Stimulated activated naive B cell treated with anti-CD40 and anti-IgM and Interleukin-4, amounts not matched to agents 10 μg/mL and 1 μg/mL and 100 μg/mL, for 72 hours (primary cell): ENCODE measurements around the gene SYNJ2.

Source experiments
- ATAC-seq, 2 donors: fragments of 150-1000 bp; cut with Tn5 transposase; replicated peaks; 2 replicates each; pipeline ENCODE4 v1.10.0; 2021; ENCODE audit warnings: moderate library complexity in 1 of 2
- DNase-seq: peaks from one replicate; pipeline ENCODE4 v3.0.0; 2021
- H3K27ac Mint-ChIP-seq: one replicate; pipeline ENCODE4 v1.8.0; 2022; ENCODE audit warnings: mild to moderate bottlenecking, mixed read lengths
- H3K27me3 Mint-ChIP-seq, 2 donors: one replicate each; pipeline ENCODE4 v1.8.0; 2022; ENCODE audit warnings: mixed read lengths in 2 of 2
- H3K36me3 Mint-ChIP-seq, 2 donors: one replicate each; pipeline ENCODE4 v1.8.0; 2022; ENCODE audit warnings: mixed read lengths in 2 of 2, mild to moderate bottlenecking in 1 of 2
- H3K4me1 Mint-ChIP-seq, 2 donors: one replicate each; pipeline ENCODE4 v1.8.0; 2022; ENCODE audit warnings: mixed read lengths in 2 of 2, mild to moderate bottlenecking in 1 of 2
- H3K4me3 Mint-ChIP-seq, 2 donors: one replicate each; pipeline ENCODE4 v1.8.0; 2022; ENCODE audit warnings: mild to moderate bottlenecking in 2 of 2, mixed read lengths in 2 of 2, moderate library complexity in 1 of 2
- H3K9me3 Mint-ChIP-seq, 2 donors: one replicate each; pipeline ENCODE4 v1.8.0; 2022; ENCODE audit warnings: mixed read lengths in 2 of 2, mild to moderate bottlenecking in 1 of 2

The SYNJ2 gene

DNA sequence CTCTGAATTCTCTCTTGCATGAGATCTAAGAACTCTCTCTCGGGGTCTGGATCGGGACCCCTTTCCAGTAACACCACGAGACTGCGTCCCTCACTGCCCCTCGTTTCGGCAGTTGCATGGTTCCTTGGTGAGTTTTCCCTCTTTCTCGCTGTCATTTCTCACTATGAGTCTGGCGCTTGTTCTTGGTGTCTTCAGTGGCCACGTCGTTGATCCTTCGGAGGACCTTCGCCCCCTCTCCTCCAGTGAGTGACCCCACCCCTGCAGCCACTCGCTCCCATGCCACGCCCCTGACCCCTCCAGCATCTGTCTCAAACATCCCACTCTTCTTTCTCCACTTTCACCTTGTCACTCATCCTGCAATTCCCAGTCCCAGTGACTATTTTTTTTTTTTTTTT, 23.0 kb downstream of the SYNJ2 start:
- H3K4me1 Mint-ChIP-seq, result peaks cover 67 to 79% of the 10 kb centered on the region in 2 donors
- H3K9me3 Mint-ChIP-seq, result peaks cover 4 to 6% of the 10 kb centered on the region in 2 donors
- H3K27ac Mint-ChIP-seq, result peak overlapping the region; percentile 87
- ATAC-seq (no peak), DNase-seq (no peak)
- no peaks in the 10 kb centered on the region for H3K27me3 Mint-ChIP-seq
- H3K4me3 Mint-ChIP-seq, result peak overlapping the region; percentile 40 to 49
- H3K36me3 Mint-ChIP-seq, result peaks cover 44 to 72% of the 10 kb centered on the region in 2 donors

DNA sequence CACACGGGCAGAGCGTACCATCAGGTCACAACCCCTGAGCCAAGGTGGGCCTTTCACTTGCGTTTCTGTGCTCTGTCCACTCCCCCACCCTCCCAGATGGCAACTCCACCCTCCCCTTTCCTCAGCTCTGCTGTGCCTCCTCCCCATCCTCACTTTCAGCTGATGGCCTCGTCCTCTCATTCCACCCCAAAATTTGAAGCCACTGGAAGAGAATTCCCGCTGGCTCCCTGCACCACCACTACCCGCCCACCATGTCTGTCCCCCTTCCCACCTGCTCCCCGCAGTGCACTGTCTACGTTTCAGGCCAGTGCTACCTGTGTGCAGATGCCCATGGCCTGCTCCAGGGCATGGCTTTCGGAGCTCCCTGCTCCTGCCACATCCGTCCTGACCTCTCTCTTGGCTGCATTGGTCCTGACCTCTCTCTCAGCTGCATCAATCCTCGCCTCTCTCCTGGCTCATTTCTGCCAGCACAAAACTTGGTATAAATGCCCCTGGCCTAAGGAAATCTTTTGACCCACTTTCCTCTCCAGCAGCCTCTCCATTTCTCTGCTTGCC, 24.0 kb downstream of the SYNJ2 start:
- Mint-ChIP-seq H3K4me3 (peak overlapping the region in 1 of 2 donors; percentile 25), H3K4me1 (peaks cover 71 to 88% of the 10 kb centered on the region in 2 donors), H3K36me3 (peaks cover 48 to 73% of the 10 kb centered on the region in 2 donors), H3K27ac (peak overlapping the region; percentile 75), H3K27me3 (no peaks in the 10 kb centered on the region), H3K9me3 (peaks cover 5 to 6% of the 10 kb centered on the region in 2 donors)
- no peak for ATAC-seq
- no peak for DNase-seq

DNA sequence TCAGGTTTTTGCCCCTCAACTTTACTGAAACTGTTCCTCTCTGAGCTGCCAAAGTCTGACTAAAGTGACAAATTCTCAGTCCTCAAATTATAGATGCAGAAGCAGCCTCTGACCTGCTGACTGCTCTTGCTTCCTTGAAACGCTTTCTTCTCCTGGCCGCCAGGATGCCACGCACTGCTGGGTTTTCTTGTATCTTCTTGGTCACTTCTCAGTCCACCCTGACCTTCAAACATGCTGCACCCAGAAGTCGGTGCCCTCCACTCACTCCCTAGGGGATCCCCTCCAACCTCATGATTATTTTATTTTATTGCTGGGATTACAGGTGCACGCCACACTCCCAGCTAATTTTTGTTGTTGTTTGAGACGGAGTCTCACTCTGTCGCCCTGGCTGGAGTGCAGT, 24.7 kb downstream of the SYNJ2 start:
- Mint-ChIP-seq H3K4me1 (peaks cover 72 to 90% of the 10 kb centered on the region in 2 donors), H3K36me3 (peaks cover 51 to 74% of the 10 kb centered on the region in 2 donors), H3K27ac (peak overlapping the region; percentile 81), H3K9me3 (peaks cover 5 to 6% of the 10 kb centered on the region in 2 donors), H3K4me3 (peak overlapping the region in 1 of 2 donors; percentile 6), H3K27me3 (no peaks in the 10 kb centered on the region)
- no peak for ATAC-seq
- DNase-seq, result no peak

DNA sequence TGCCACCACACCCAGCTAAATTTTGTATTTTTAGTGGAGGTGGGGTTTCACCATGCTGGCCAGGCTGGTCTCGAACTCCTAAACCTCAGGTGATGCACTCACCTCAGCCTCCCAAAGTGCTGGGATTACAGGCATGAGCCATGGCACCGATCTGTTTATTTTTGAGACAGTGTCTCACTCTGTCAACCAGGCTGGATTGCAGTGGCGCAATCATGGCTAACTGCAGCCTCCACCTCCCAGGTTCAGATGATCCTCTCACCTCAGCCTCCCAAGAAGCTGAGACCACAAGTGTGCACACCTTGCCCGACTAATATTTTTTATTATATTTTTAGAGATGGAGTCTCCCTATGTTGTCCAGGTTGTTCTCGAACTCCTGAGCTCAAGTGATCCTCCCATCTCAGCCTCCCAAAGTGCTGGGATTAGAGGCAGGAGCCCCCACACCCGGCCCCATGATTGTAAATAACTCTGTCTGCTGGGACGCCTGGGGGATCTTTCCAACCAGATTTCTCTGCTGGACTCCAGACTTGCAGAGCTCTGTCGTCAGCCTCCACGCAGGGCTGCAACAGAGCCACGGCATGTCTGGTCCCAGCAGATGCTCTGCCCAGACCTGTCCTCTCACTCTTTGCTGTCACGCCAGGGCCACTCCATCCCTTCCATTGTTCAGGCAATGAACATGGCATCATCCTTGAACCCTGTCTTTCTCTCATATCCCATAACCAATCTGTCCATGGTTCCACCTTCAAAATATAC, 25.3 kb downstream of the SYNJ2 start:
- H3K27me3 Mint-ChIP-seq, result no peaks in the 10 kb centered on the region
- no peak for ATAC-seq
- peaks cover 3 to 5% of the 10 kb centered on the region in 2 donors for H3K9me3 Mint-ChIP-seq
- peak overlapping the region; percentile 53 for H3K27ac Mint-ChIP-seq
- no peak for DNase-seq
- no peak overlapping the region for H3K4me3 Mint-ChIP-seq
- peaks cover 54 to 76% of the 10 kb centered on the region in 2 donors for H3K36me3 Mint-ChIP-seq
- peaks cover 73 to 93% of the 10 kb centered on the region in 2 donors for H3K4me1 Mint-ChIP-seq

DNA sequence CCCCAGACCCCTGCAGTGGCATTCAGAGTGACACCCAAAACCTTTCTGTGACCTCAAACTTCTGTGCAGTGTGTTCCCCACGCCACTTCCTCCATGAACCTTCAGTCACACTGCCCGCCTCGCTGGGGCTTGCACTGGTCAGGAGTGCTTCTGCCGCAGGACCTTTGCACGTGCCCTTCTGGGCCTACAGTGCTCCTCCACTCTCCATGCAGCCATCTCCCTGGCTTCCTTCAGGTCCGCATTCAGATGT, 27.1 kb downstream of the SYNJ2 start:
- H3K36me3 Mint-ChIP-seq, result peaks cover 60 to 79% of the 10 kb centered on the region in 2 donors
- DNase-seq, result no peak
- no peak for ATAC-seq
- peak overlapping the region; percentile 54 to 59 for H3K4me3 Mint-ChIP-seq
- H3K9me3 Mint-ChIP-seq, result peaks cover 0 to 5% of the 10 kb centered on the region in 2 donors
- peaks cover 65 to 93% of the 10 kb centered on the region in 2 donors for H3K4me1 Mint-ChIP-seq
- peak overlapping the region; percentile 66 for H3K27ac Mint-ChIP-seq
- no peaks in the 10 kb centered on the region for H3K27me3 Mint-ChIP-seq

DNA sequence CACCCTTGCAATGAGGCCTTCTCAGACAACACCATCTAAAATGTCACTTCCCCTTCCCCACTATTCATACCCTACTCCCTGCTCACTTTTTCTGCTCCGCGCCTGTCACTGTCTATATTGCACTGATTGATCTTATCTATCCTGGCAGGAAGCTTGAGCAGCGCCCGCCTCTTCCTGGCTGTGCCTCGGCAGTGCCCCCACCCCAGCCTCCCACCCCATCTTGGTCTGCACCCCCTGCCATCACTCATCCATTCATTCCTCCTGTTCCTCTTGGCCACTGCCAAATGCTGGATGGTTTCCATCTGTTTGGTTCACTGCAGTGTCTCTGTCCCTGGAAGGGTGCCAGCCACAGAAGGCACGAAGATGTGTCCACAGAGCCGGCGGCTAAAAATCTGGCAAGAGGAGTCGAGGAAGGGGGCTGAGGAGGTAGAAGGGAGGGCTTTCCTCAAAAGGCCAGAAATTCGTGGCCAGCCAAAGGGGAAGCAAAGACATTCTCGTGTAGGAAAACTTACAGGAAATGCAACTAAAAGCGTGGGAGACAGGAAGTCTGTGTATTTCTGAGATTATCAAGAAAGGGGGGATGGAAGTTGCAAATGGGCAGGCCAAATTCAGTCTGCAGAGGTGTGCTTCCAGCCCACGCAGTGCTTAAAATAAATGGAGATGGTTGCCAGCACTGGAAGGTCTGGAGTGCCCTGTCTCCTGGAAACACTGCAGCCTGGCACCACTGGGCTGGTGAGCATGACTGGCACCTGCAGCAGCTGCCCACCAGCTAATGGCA, 27.6 kb downstream of the SYNJ2 start:
- H3K27ac Mint-ChIP-seq, result peak overlapping the region; percentile 66
- DNase-seq (no peak), ATAC-seq (peak; percentile 63 to 71)
- peaks cover 57 to 78% of the 10 kb centered on the region in 2 donors for H3K36me3 Mint-ChIP-seq
- H3K4me3 Mint-ChIP-seq, result peak overlapping the region; percentile 54 to 59
- no peaks in the 10 kb centered on the region for H3K27me3 Mint-ChIP-seq
- H3K4me1 Mint-ChIP-seq, result peaks cover 65 to 93% of the 10 kb centered on the region in 2 donors
- peaks cover 0 to 5% of the 10 kb centered on the region in 2 donors for H3K9me3 Mint-ChIP-seq

DNA sequence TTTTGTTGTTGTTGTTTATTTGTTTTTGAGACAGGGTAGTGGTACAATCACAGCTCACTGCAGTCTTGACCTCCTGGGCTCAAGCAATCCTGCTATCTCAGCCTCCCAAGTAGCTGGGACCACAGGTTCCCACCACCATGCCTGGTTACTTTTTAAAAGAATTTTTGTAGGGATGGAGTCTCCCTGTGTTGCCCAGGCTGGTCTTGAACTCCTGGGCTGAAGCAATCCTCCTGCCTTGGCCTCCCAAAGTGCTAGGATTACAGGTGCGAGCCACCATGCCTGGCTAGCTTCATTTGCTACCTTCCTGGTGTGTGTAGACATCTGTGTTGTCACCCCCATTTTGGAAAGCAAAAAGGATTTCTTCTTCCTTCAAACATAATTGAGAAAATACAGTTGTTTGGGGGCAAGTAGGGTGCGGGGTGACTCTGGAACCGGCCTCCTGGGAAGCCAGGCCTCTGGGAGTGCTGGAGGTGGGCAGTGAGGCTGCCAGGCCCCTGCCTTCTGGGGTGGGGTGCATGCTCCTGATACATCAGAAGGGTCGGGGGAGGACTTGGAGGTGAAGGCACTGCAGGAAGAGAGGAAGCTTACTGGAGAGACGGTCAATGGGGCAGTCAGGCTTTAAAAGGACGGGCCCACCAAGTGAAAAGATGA, 28.4 kb downstream of the SYNJ2 start:
- Mint-ChIP-seq H3K36me3 (peaks cover 51 to 75% of the 10 kb centered on the region in 2 donors), H3K27ac (peak overlapping the region; percentile 68), H3K27me3 (no peaks in the 10 kb centered on the region), H3K4me1 (peaks cover 65 to 93% of the 10 kb centered on the region in 2 donors), H3K4me3 (peak overlapping the region in 1 of 2 donors; percentile 54), H3K9me3 (peaks cover 0 to 5% of the 10 kb centered on the region in 2 donors)
- no peak for DNase-seq
- no peak for ATAC-seq

DNA sequence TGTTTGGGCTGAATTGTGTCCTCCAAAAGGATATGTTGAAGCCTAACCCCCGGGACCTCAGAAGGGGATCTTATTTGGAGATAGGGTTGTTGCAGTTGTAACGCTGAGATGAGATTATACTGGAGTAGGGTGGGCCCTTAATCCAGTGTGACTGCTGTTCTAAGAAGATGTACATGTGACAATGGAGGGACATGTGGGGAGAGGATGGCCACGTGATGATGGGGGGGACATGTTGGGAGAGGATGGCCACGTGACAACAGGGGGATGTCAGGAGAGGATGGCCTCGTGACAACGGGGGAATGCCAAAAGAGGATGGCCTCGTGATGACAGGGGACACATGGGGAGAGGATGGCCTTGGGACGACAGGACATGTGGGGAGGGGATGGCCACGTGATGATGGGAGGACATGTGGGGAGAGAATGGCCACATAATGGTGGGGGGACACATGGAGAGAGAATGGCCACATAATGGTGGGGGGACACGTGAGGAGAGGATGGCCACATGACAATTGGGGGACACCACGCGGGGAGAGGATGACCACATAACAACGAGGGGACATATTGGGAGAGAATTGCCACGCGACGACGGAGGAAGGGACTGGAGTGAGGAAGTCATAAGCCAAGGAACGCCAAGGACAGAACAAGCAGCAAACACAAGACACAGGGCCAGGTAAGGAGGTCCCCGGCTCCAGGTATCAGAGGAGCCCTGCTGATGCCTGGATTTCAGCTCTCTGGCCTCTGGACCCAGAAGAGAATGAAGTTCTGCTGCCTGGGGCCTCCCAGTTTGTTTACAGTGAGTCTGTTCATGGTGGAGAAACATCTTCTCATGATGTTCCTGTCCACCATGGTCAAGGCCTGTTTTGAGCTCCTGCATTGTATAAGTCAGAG, 29.2 kb downstream of the SYNJ2 start:
- Mint-ChIP-seq H3K4me3 (no peak overlapping the region), H3K36me3 (peaks cover 48 to 70% of the 10 kb centered on the region in 2 donors), H3K27ac (peak overlapping the region; percentile 68), H3K4me1 (peaks cover 62 to 92% of the 10 kb centered on the region in 2 donors), H3K27me3 (no peaks in the 10 kb centered on the region), H3K9me3 (peaks cover 0 to 5% of the 10 kb centered on the region in 2 donors)
- ATAC-seq, result no peak
- DNase-seq, result no peak

DNA sequence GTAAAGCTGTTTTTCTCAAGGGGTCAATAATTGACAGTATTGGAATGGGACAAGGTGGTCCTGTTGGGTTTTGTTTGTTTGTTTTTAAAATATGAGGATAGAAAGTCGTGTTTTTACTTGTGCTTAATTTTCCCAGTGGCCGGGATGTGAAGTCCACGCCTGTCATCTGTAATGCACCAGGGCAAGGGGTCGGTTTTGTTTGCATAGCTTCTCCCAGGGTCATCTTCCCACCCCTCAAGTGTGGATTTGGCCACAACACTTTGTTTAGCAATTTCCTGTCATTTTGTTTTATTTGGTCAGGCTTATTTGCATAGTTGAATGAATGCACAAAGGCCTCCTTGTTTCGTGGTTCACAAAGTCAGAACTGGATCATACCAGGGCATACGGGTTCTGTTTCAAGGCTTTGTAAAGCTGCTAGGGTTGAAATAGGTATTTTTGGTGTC, 29.8 kb downstream of the SYNJ2 start:
- no peaks in the 10 kb centered on the region for H3K27me3 Mint-ChIP-seq
- no peak overlapping the region for H3K27ac Mint-ChIP-seq
- H3K4me3 Mint-ChIP-seq, result no peak overlapping the region
- ATAC-seq, result no peak
- peaks cover 41 to 64% of the 10 kb centered on the region in 2 donors for H3K36me3 Mint-ChIP-seq
- peaks cover 0 to 5% of the 10 kb centered on the region in 2 donors for H3K9me3 Mint-ChIP-seq
- no peak for DNase-seq
- H3K4me1 Mint-ChIP-seq, result peaks cover 55 to 87% of the 10 kb centered on the region in 2 donors

DNA sequence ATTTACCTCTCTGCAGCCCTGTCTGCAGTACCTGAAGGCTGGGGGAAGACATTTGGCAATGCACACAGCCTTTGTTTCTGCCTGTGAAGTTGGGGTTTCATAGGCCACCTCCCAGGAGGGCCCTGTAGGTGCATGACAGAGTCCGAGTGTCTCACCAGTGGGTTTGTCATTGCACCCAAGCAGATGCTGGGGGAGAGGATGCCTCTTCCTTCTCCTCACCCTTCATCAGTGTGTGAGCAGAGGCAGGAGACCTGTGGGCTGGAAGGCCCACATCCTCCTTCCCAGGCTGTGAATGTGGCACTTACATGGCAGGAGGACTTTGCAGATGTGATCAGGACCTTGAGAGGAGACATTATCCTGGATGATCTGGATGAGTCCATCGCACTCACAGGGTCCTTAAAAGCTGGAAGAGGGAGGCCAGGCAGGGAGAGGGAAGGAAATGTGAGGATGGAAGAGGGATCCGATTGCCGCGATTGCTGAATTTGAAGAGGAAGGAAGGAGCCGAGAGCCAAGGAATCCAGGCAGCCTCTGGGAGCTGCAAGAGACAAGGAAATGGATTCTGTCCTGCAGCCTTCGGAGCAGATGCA, 30.4 kb downstream of the SYNJ2 start:
- ATAC-seq, result no peak
- H3K4me3 Mint-ChIP-seq, result no peak overlapping the region
- peaks cover 41 to 63% of the 10 kb centered on the region in 2 donors for H3K36me3 Mint-ChIP-seq
- peaks cover 0 to 5% of the 10 kb centered on the region in 2 donors for H3K9me3 Mint-ChIP-seq
- H3K4me1 Mint-ChIP-seq, result peaks cover 55 to 89% of the 10 kb centered on the region in 2 donors
- DNase-seq, result no peak
- H3K27me3 Mint-ChIP-seq, result no peaks in the 10 kb centered on the region
- no peak overlapping the region for H3K27ac Mint-ChIP-seq

DNA sequence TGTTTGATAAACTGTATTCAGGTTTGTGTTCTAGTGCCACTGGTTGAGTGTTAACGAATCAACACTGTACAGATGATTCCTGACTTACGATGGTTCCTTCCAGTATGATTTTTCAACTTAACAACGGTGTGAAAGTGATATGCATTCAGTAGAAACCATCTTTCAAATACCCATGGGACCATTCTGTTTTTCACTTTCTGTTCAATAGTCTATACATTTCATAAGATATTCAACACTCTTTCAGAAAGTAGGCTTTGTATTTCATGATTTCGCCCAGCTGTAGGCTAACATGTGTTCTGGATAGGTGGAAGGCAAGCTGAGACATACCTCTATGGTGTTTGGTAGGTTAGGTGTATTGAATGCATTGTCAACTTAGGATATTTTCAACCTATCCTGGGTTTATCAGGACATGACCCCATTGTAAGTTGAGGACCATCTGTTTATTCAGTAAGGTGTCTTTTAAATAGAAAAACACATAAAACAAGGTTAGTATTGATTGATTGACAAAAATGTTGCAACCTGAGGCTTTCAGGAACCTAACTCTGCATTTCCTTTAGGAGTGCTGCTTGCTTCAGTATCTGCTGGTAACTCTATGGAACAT, 32.3 kb downstream of the SYNJ2 start:
- no peak overlapping the region for H3K4me3 Mint-ChIP-seq
- H3K9me3 Mint-ChIP-seq, result peaks cover 0 to 2% of the 10 kb centered on the region in 2 donors
- peaks cover 47 to 59% of the 10 kb centered on the region in 2 donors for H3K36me3 Mint-ChIP-seq
- DNase-seq (no peak), ATAC-seq (no peak)
- no peak overlapping the region for H3K27ac Mint-ChIP-seq
- H3K4me1 Mint-ChIP-seq, result peaks cover 47 to 74% of the 10 kb centered on the region in 2 donors
- H3K27me3 Mint-ChIP-seq, result no peaks in the 10 kb centered on the region

DNA sequence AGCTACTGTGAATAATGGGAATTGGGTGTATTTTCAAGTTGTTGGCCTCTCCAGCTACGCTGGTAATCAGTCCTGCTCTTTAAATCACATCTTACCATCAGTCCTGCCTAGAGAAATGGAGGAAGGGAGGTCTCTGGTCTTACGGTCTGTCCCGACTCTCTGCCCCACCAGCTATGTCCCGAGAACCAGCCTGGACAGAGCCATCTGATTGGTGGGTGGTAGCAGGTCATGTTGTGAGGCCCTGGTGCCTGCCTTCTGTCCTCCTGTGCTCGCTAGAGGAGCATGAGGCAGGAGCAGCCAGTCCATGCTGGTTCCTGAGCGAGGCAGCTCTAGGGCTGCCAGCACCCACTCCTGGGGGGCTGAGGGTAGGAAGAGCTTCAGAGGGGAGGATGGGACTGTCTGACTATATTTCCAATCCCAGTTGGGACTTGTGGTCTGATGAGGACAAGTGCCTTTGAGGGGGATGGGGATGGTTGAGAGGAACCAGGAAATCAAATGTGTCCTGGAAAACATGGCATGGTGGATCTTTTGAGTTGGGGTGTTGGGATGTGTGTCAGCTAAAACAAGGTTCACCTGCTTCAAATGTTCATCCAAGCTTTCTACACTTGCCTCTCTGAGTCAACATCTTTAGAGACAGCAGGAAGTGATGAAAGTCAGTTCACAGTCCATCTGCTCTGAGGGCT, 33.0 kb downstream of the SYNJ2 start:
- Mint-ChIP-seq H3K4me3 (peak overlapping the region in 1 of 2 donors; percentile 55), H3K9me3 (peaks cover 0 to 2% of the 10 kb centered on the region in 2 donors), H3K4me1 (peaks cover 48 to 74% of the 10 kb centered on the region in 2 donors), H3K27ac (peak overlapping the region; percentile 65), H3K27me3 (no peaks in the 10 kb centered on the region), H3K36me3 (peaks cover 50 to 61% of the 10 kb centered on the region in 2 donors)
- ATAC-seq, result peak; percentile 52 to 56
- no peak for DNase-seq
